ENCODE measurements around the gene ODC1. TPM values are rescaled to one million over a fixed set of nuclear protein-coding genes. Genes with fewer than 3 reads are reported as not detected.

ODC1 gene
- total and polyA plus RNA-seq, 2 experiments from 2014 or later: 23.3 to 70.3 TPM

- no peak overlapping the region for H3K27ac Mint-ChIP-seq
- H3F3A ChIP-seq (replicated peaks; ENCODE audit: low read depth): no peaks in the 10 kb centered on the region
- no peak overlapping the region for H3K4me3 Mint-ChIP-seq
These were observed 49.6 kb downstream of the ODC1 start for GRCh38 chr2:10398496-10398895.

More at GRCh38 chr2:10398496-10398895, 49.6 kb downstream of the ODC1 start:
- Mint-ChIP-seq H3K27me3 (ENCODE audit: insufficient read depth, low read depth, poor library complexity) (peaks cover 11% of the 10 kb centered on the region), H3K9me3 (peaks cover 9% of the 10 kb centered on the region; the same call in 2 of the 3 replicates), H3K36me3 (ENCODE audit: low read depth) (peaks cover 14% of the 10 kb centered on the region), H3K4me1 (peaks cover 10% of the 10 kb centered on the region)
- Histone ChIP-seq H3K4me3 (no peak overlapping the region), H3K79me2 (replicated peaks; ENCODE audit: insufficient read depth) (no peaks in the 10 kb centered on the region), H3K36me3 (ENCODE audit: insufficient read depth) (no peaks in the 10 kb centered on the region), H3K27me3 (ENCODE audit: insufficient read depth) (no peaks in the 10 kb centered on the region), H3K4me1 (ENCODE audit: insufficient read depth) (peaks cover 1% of the 10 kb centered on the region; the same call in 1 of the 2 replicates), H3K4me2 (no peak overlapping the region), H4K20me1 (replicated peaks; ENCODE audit: insufficient read depth) (no peaks in the 10 kb centered on the region), H3K9me2 (ENCODE audit: insufficient read depth) (no peaks in the 10 kb centered on the region), H3K27ac (ENCODE audit: low read depth) (no peak overlapping the region), H2AFZ (no peak overlapping the region)
- DNase-seq (ENCODE audit: low spot score): no peak
- no peak for ATAC-seq
- TF ChIP-seq ZNF114 (CRISPR knock-in tag; IDR thresholded peaks at IDR 0.05) (no peak), NANOG (IDR thresholded peaks at IDR 0.05; ENCODE audit: borderline replicate concordance) (no peak), EZH2phosphoT487 (IDR thresholded peaks at IDR 0.05; ENCODE audit: unreplicated experiment) (no peak), ETS1 (IDR thresholded peaks at IDR 0.05) (no peak), EZH2 (IDR thresholded peaks at IDR 0.05; ENCODE audit: low read depth, unreplicated experiment) (no peak), POLR2AphosphoS5 (IDR thresholded peaks at IDR 0.05; ENCODE audit: low read depth) (no peak), STAT1 (IDR thresholded peaks at IDR 0.05; ENCODE audit: unreplicated experiment) (no peak), CREB1 (CRISPR knock-in tag; IDR thresholded peaks at IDR 0.05; ENCODE audit: low read depth) (no peak), JUNB (IDR thresholded peaks at IDR 0.05; ENCODE audit: unreplicated experiment) (no peak), ZNF462 (CRISPR knock-in tag; IDR thresholded peaks at IDR 0.05) (no peak), CTCF (conservative IDR thresholded peaks at IDR 0.05; ENCODE audit: low read depth in 2 of 2) (no peak), ZNF331 (CRISPR knock-in tag; IDR thresholded peaks at IDR 0.05; ENCODE audit: low read depth) (no peak)
- TF ChIP-seq, protein P1, sequence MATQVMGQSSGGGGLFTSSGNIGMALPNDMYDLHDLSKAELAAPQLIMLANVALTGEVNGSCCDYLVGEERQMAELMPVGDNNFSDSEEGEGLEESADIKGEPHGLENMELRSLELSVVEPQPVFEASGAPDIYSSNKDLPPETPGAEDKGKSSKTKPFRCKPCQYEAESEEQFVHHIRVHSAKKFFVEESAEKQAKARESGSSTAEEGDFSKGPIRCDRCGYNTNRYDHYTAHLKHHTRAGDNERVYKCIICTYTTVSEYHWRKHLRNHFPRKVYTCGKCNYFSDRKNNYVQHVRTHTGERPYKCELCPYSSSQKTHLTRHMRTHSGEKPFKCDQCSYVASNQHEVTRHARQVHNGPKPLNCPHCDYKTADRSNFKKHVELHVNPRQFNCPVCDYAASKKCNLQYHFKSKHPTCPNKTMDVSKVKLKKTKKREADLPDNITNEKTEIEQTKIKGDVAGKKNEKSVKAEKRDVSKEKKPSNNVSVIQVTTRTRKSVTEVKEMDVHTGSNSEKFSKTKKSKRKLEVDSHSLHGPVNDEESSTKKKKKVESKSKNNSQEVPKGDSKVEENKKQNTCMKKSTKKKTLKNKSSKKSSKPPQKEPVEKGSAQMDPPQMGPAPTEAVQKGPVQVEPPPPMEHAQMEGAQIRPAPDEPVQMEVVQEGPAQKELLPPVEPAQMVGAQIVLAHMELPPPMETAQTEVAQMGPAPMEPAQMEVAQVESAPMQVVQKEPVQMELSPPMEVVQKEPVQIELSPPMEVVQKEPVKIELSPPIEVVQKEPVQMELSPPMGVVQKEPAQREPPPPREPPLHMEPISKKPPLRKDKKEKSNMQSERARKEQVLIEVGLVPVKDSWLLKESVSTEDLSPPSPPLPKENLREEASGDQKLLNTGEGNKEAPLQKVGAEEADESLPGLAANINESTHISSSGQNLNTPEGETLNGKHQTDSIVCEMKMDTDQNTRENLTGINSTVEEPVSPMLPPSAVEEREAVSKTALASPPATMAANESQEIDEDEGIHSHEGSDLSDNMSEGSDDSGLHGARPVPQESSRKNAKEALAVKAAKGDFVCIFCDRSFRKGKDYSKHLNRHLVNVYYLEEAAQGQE (IDR thresholded peaks at IDR 0.05; ENCODE audit: unreplicated experiment): no peak
